HepG2 (cell line): ENCODE measurements around the gene FAM229A. TPM values are rescaled to one million over a fixed set of nuclear protein-coding genes. Genes with fewer than 3 reads are reported as not detected.
A peak's percentile ranks its signal among the peaks of the same experiment; 100 is the strongest.

Experiments
- ASH2L ChIP-seq: fragments of 300-600, 200-600 bp; sonication (generic); IDR thresholded peaks from 2 replicates; pipeline ENCODE4 v1.7.0; 2017; ENCODE audit warnings: low read depth, mild to moderate bottlenecking, moderate library complexity, mixed read lengths, low read length; ENCODE audit not compliant: insufficient read length
- BRF2 ChIP-seq: sonication (generic); formaldehyde crosslinking; IDR thresholded peaks from 2 replicates; pipeline ENCODE4 v1.8.1; 2022; ENCODE audit warnings: mild to moderate bottlenecking, missing genetic modification reagents
- CBFB ChIP-seq: sonication (generic); formaldehyde crosslinking; IDR thresholded peaks from 2 replicates; pipeline ENCODE4 v1.4.0; 2020; ENCODE audit warnings: missing genetic modification reagents
- CREB3 ChIP-seq: sonication (generic); formaldehyde crosslinking; IDR thresholded peaks from 2 replicates; pipeline ENCODE4 v1.5.0; 2020; ENCODE audit warnings: missing genetic modification reagents
- E2F2 ChIP-seq: sonication (generic); formaldehyde crosslinking; IDR thresholded peaks from 2 replicates; pipeline ENCODE4 v1.4.0; 2020; ENCODE audit warnings: missing genetic modification reagents, borderline replicate concordance
- HNRNPLL ChIP-seq: fragments of 200-400 bp; formaldehyde crosslinking; IDR thresholded peaks from 2 replicates; pipeline ENCODE4 v1.6.1; 2017; ENCODE audit warnings: mild to moderate bottlenecking, low read depth, low read length; ENCODE audit not compliant: poor library complexity, severe bottlenecking
- KDM4B ChIP-seq: sonication (generic); formaldehyde crosslinking; IDR thresholded peaks from 2 replicates; pipeline ENCODE4 v1.4.0; 2020; ENCODE audit warnings: missing genetic modification reagents
- LBX2 ChIP-seq: sonication (generic); formaldehyde crosslinking; IDR thresholded peaks from 2 replicates; pipeline ENCODE4 v1.5.0; 2020; ENCODE audit warnings: missing genetic modification reagents, mild to moderate bottlenecking, borderline replicate concordance
- NFE2 ChIP-seq: sonication (generic); formaldehyde crosslinking; IDR thresholded peaks from 2 replicates; pipeline ENCODE4 v1.4.0; 2020; ENCODE audit warnings: missing genetic modification reagents
- NR2F1 ChIP-seq, 2 experiments: fragments of 450-650 bp in 1 of 2; formaldehyde crosslinking in 1 of 2; IDR thresholded peaks; 2 replicates each; pipeline versions ENCODE4 v1.5.0 to v1.6.1; 2016 to 2020; ENCODE audit warnings: mild to moderate bottlenecking in 1 of 2, missing compliant biosample characterization in 1 of 2, missing genetic modification reagents in 1 of 2, moderate library complexity in 1 of 2
- PAXIP1 ChIP-seq: sonication (generic); formaldehyde crosslinking; conservative IDR thresholded peaks from 2 replicates; pipeline ENCODE4 v1.4.0; 2020; ENCODE audit warnings: mild to moderate bottlenecking, missing genetic modification reagents, moderate library complexity
- PTBP1 ChIP-seq: fragments of 200-400 bp; formaldehyde crosslinking; IDR thresholded peaks from 2 replicates; pipeline ENCODE4 v1.6.1; 2018; ENCODE audit warnings: low read length, low read depth; ENCODE audit not compliant: poor library complexity, severe bottlenecking
- U2AF1 ChIP-seq: fragments of 200-400 bp; formaldehyde crosslinking; optimal IDR thresholded peaks from 2 replicates; pipeline ENCODE3; 2017; ENCODE audit warnings: mild to moderate bottlenecking, low read depth, low read length
- ZFP41 ChIP-seq: sonication (generic); formaldehyde crosslinking; IDR thresholded peaks from 2 replicates; pipeline ENCODE4 v1.4.0; 2020; ENCODE audit warnings: mild to moderate bottlenecking, missing genetic modification reagents, borderline replicate concordance
- ZMYM4 ChIP-seq: sonication (generic); formaldehyde crosslinking; IDR thresholded peaks from 2 replicates; pipeline ENCODE4 v1.8.1; 2023; ENCODE audit warnings: mild to moderate bottlenecking, missing genetic modification reagents
- ZNF296 ChIP-seq: sonication (generic); formaldehyde crosslinking; conservative IDR thresholded peaks from 2 replicates; pipeline ENCODE4 v1.5.0; 2020; ENCODE audit warnings: mild to moderate bottlenecking, missing genetic modification reagents
- ZNF691 ChIP-seq: sonication (generic); formaldehyde crosslinking; IDR thresholded peaks from 2 replicates; pipeline ENCODE4 v1.4.0; 2020; ENCODE audit warnings: missing genetic modification reagents, low read depth, mild to moderate bottlenecking, borderline replicate concordance
- ZNF709 ChIP-seq: sonication (generic); formaldehyde crosslinking; IDR thresholded peaks from 2 replicates; pipeline ENCODE4 v1.5.0; 2020; ENCODE audit warnings: mild to moderate bottlenecking, missing genetic modification reagents
- ZNF839 ChIP-seq: sonication (generic); formaldehyde crosslinking; IDR thresholded peaks from 2 replicates; pipeline ENCODE4 v1.4.0; 2020; ENCODE audit warnings: missing genetic modification reagents, mild to moderate bottlenecking, borderline replicate concordance
- ZSCAN30 ChIP-seq: sonication (generic); formaldehyde crosslinking; IDR thresholded peaks from 2 replicates; pipeline ENCODE4 v1.5.0; 2020; ENCODE audit warnings: mild to moderate bottlenecking, missing genetic modification reagents
- polyA plus RNA-seq, 8 experiments: library from polyadenylated mRNA; depleted of rRNA in 3 of 8; stranded (reverse) in 7 of 8; unstranded in 1 of 8; fragments of >200 nt; fragmentation: Illumina TruSeq in 4 of 8; extraction: Trizol in 4 of 8; gene quantifications; 2 replicates each; pipeline versions ENCODE4 v1.2.1 to v1.2.3, GENCODE V29; 2011 to 2016; ENCODE audit warnings: low read depth in 4 of 8, missing spikeins in 1 of 8, mixed read lengths in 1 of 8; ENCODE audit not compliant: insufficient read depth in 1 of 8
- total RNA-seq, 5 experiments: library from RNA; depleted of rRNA; stranded (reverse); fragments of >200 nt; fragmentation: Illumina TruSeq; extraction: Trizol; gene quantifications; 2 replicates each; pipeline ENCODE4 v1.2.3, GENCODE V29; 2016; ENCODE audit warnings: low read depth in 1 of 5

Gene FAM229A
- total and polyA plus RNA-seq, 2 of the 13 experiments (the other 11 are each of a cell fraction or from before 2014, with no cell fraction given) = 3.2 to 17.6 TPM

GRCh38 chr1:32335790-32336590, 26.3 kb downstream of the FAM229A start, which contains the start of gene MARCKSL1 (continued):
- TF ChIP-seq ZNF709 (CRISPR knock-in tag) = no peak
- no peak for TF ChIP-seq ASH2L
- no peak for TF ChIP-seq CREB3 (CRISPR knock-in tag)
- TF ChIP-seq ZNF691 (CRISPR knock-in tag) = peak; percentile 41; the same call in 1 of the 2 replicates
- TF ChIP-seq NFE2 (CRISPR knock-in tag) = no peak
- TF ChIP-seq HNRNPLL = peak; percentile 88
- TF ChIP-seq ZMYM4 = peak; percentile 60
- TF ChIP-seq PAXIP1 (CRISPR knock-in tag) = peak; percentile 25; the same call in 1 of the 2 replicates
- peak; percentile 54; the same call in 1 of the 2 replicates for TF ChIP-seq ZNF839 (CRISPR knock-in tag)
- TF ChIP-seq NR2F1 (CRISPR knock-in tag; IDR thresholded peaks at IDR 0.05) = no peak
- no peak for TF ChIP-seq LBX2
- TF ChIP-seq ZNF296 (CRISPR knock-in tag) = no peak
- no peak for TF ChIP-seq BRF2 (CRISPR knock-in tag)
- 0 out of 2 replicates have a peak, but pooled peaks have one; percentile 55 for TF ChIP-seq CBFB
- TF ChIP-seq U2AF1 = no peak
- 0 out of 2 replicates have a peak, but pooled peaks have one; percentile 18 for TF ChIP-seq E2F2 (CRISPR knock-in tag)
- TF ChIP-seq KDM4B = no peak
- TF ChIP-seq PTBP1 = no peak
- 0 out of 2 replicates have a peak, but pooled peaks have one; percentile 19 for TF ChIP-seq ZSCAN30
- no peak for TF ChIP-seq ZFP41
